GM10847 (cell line): ENCODE results near the gene GFAP.
A peak's percentile ranks its signal among the peaks of the same experiment; 100 is the strongest.

Source experiments
- POLR2A ChIP-seq: IDR thresholded peaks from 2 replicates; pipeline ENCODE4 v1.6.1; 2011; ENCODE audit not compliant: insufficient read length; ENCODE audit errors: extremely low read depth

GFAP gene

DNA sequence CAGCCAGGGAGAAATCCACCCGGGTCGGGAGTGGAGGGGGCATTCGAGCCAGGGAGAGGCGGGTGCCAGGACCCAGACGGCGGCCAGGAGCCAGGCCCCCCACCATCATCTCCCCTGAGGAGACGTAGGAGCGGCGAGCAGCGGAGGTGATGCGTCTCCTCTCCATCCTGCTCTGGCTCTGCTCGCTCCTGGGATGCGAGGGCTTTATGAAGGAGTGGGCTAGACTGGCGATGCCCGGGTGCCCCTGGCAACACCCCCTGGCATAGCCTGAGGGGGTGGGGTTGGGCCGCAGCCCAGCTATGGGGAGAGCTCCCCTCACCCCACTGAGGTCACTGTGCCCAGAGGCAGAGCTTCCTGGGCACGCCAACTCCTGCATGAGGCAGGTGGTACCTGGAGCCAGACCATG lies at the start of gene GFAP:
Gene GFAP, minus strand, starts transcription at position 180 of the 406 bp plus-strand sequence. Its CDS starts 14 bp downstream, at position 166.
- TF ChIP-seq POLR2A: no peak

- TF ChIP-seq POLR2A: no peak
Measured at GRCh38 chr17:44961921-44962350, 46.6 kb upstream of the GFAP start.

GRCh38 chr17:44960691-44961090 lies 45.4 kb upstream of the GFAP start:
- TF ChIP-seq POLR2A: no peak

- no peak for TF ChIP-seq POLR2A
Measured at GRCh38 chr17:44959821-44960531, 44.7 kb upstream of the GFAP start.

DNA sequence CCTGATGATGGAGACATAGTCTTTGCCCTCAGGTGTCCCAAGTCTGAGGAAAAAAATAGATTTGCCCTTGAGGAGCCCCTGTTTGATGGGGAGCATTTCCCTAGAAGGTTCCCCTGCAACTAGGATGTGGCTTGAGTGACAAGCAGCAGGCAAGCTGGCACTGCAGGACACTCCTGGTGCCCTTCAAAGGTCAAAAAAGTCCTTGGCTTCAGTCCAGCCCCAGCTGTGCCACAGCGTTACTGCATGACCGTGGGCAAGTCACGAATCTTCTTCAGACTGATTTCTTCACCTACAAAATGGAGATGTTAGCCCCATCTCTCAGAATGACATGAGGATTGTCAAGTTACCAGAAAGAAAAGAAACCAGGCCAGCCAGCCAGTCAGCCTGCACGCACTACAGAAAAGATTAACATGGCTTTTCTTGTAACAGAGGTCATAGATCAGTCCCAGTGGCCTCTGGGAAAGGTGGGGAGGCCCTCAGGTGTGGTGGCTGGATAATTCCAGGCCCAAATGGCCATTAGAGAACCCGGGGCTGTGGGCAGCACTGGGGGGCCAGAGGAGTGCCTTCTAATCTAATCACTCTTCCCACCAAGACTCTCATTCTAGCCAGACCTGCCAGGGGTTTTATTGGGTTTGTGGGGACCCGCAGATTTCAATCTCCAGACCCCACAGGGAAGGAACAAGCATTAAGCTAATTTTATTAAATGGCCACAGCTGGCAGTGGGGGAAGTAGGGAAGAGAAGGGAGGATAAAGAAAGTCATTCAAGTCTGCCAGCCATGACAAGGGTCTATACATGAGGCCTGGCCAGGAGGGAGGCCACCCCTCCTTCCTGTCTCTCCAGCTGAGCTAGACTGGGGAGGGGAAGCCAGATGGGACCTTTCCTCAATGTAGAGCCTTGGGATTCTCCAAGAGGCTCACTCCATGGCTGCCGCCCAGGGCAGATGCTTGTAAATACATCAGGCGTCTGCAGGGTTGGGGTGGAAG lies 42.0 kb upstream of the GFAP start:
- no peak for TF ChIP-seq POLR2A

DNA sequence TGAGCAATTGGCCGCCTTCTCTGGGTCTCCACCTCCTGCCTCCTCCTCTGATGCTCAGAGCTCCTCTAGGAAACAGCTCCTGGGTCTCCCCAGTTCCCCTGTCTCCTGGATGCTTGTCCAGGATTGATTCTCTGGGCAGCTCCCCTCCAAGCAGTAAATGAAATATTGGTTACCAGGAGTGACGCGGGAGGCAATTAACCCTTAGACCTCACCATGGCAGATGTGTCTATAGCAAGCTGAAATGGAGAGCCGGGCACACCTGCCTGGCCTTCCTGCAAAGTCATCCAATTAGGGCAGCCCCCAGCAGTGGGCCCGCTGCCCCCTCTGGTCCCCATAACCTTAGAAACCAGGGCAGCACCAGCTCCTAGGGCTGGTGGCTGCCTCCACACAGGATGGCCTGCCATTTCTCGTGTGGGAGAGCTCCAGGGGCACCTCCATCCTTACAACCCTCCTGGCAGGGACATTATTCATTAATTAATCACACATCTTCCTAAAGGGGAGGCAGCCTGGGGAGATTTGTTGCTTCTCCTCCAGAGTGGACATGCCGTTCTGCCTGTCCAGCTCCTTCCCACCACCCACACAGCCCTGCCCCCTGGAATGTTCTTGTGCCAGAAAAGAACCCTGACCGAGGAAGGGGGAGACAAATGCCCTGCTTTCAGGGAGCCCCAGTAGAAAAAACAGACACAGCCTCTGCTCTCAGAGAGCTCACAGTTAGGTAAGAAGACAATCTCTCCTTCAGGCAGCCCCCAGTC lies 40.5 kb upstream of the GFAP start:
- no peak for TF ChIP-seq POLR2A

DNA sequence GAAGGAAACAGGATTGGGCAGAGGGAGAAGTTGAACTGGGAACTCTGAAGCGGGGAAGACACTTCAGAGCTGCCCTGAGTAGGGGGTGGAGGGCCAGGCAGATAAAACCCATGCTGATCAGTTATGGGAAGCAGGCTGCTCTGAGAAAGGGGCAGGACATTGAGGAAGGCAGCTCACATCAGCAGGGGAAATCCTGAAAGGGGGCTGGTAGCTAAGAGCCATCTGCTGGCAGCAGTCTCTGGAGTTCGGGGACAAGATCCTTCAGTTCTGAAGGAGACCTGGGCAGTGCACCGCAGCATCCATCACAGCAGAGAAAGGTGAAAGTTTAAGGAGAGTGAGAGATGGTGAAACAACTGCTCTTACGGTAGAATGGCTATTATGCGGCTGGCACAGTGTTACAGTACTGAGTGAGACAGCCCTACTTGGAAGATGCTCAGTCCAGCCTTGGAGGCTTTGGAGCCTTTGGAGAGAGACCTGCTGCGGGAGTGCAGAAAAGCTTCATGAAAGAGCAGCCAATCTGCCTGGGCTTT lies 37.7 kb upstream of the GFAP start:
- TF ChIP-seq POLR2A: no peak

DNA sequence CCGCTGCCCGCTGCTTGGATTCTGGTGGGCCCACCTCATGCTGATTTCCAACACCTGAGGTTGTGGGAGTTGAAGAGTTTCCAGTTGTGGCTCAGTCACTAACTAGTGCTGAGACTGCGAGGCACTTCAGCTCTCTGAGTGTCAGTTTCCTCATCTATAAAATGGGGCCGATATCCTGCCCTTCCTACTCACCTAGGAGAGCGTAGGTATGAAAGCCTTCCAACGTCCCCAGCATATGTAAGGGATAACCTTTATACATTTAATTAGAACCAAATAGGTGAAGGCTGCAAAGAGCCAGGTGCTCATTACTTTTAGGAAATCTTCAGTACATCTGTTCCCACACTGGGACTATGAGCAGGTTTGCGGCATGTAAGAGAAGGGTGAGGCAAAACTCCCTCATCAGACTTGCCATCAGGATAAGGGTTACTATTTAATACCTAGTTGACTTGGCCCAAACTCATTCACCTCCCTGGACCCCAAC lies 33.1 kb upstream of the GFAP start:
- TF ChIP-seq POLR2A: no peak

DNA sequence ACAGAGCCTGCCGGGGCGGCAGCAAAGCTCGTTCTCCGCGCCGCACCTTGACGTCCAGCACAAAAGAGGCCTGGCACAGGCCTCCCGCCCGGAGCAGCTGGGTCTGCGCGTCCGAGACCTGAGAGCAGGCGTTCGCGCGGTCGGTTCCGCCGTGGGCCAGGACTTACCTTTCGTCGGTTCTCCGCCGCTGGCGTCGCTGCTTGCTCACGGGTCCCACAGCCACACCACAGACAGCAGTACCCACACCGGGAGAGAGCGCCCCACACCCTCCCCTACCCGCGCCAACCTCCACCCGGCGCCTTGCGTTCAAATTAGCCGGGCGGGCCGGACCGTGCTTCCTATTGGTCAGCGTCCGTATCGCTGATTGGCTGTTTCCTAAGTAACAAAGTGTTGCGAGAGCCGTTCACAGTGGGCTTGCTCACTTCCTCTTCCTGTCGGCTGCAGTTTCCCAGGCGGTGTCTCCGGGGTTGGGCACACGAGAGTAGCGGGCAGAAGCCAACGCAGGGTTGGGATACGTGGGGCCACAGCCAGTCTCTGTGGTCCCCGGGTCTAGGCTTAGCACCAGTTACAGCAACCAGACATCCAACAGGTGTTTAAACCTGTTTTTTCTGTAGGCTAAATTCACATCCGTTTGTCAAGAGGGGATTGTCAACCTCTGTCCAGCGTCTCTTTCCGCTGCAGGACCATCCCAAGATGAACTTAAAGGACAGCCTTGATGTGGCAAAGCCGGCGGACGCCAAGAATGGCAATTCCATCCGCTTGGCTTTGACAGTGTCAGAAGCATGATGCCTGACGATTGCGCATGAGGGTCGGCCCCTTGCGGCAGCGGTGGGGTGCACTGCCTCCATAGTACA lies 32.4 kb upstream of the GFAP start, which contains the start of gene KIF18B:
Gene KIF18B, minus strand, starts transcription at position 313 of the 854 bp plus-strand sequence. CDS start 11,429 bp downstream, outside the sequence.
- peak; percentile 94 for TF ChIP-seq POLR2A

GRCh38 chr17:44942456-44942855 lies 27.2 kb upstream of the GFAP start:
- TF ChIP-seq POLR2A: no peak

DNA sequence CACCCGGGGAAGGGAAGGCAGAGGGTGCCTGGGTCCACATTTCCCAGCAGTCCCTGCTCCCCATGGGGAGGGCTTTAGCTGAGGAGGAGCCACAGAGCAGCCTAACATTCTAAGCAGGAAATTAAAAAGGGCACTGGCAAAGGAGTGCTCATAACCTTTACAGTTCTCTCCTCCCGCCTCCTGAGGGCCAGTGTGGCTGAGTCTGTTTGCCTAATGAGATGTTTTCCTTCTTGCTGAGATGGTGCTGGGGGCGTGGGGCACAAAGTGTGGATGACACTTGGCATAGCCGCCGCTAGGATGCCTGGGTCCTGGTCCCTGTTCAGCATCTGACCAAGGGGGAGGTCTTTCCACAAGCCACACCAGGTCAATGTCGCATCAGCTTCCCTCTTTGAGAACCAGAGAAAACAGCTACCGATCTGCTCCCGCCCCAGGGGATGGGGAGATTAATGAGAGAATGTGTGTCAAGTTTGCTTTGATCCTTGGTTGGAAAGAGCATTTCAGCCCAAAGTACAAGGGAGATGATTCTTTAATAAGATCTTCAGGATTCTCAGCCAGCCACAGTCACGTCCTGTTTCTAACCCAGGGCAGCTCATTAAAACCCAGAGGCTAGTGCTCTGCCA lies 26.5 kb upstream of the GFAP start:
- TF ChIP-seq POLR2A: no peak

- no peak for TF ChIP-seq POLR2A
Measured at GRCh38 chr17:44940768-44941167, 25.5 kb upstream of the GFAP start.

- no peak for TF ChIP-seq POLR2A
Measured at GRCh38 chr17:44940317-44940716, 25.0 kb upstream of the GFAP start.
